HCT116 (cell line): ENCODE measurements around the gene DHRS7B. TPM values are rescaled to one million over a fixed set of nuclear protein-coding genes. Genes with fewer than 3 reads are reported as not detected.

Source experiments
- ATAC-seq: fragments of 200-7000 bp; cut with Tn5 transposase; 2 replicates; pipeline ENCODE4 v1.9.1; 2020; ENCODE audit warnings: mild to moderate bottlenecking, moderate library complexity
- BruUV-seq: library from RNA; stranded (reverse); fragments of 400-500 nt; replicated peaks from 2 replicates; lab custom pipeline; 2021; lab: Mats Ljungman, UMichigan
- CTCF ChIA-PET: fragments of 300-600 bp; sonication (Branson Sonifier 250); formaldehyde crosslinking; loops from one replicate; lab custom pipeline; 2021; ENCODE audit warnings: antibody characterized with exemption; lab: Charles Lee
- POLR2A ChIA-PET: fragments of 300-600, 350-600 bp; sonication (Branson Sonifier 250); formaldehyde crosslinking; loops from one replicate; lab custom pipeline; 2021; ENCODE audit warnings: antibody characterized with exemption; lab: Charles Lee
- RAD21 ChIA-PET, 2 experiments: fragments of 300-600 bp; sonication (Branson Sonifier 250); formaldehyde crosslinking; loops; one replicate each; lab custom pipeline; 2023; ENCODE audit warnings: low total read pairs in 2 of 2; ENCODE audit not compliant: uncharacterized antibody in 2 of 2, unreplicated experiment in 2 of 2, low non-redundant PET in 1 of 2; lab: Charles Lee
- DNase-seq: peaks from one replicate; pipeline ENCODE4 v3.0.0-alpha.2; 2010; ENCODE audit warnings: low read depth, low spot score
- H2AFZ ChIP-seq: fragments of 200-600 bp; shearing (Covaris generic), sonication (generic); 2 replicates; pipeline ENCODE4 v1.6.1; 2017; ENCODE audit warnings: low read depth, mixed run types, mixed read lengths, antibody characterized with exemption, low read length; ENCODE audit not compliant: poor library complexity, severe bottlenecking
- H3K27ac ChIP-seq: 2 replicates; pipeline ENCODE4 v1.5.1; 2012; ENCODE audit warnings: low read depth, low read length
- H3K27me3 ChIP-seq: fragments of 200-600 bp; sonication (generic); 2 replicates; pipeline ENCODE4 v1.6.1; 2016; ENCODE audit warnings: mixed run types, low read length, mixed read lengths; ENCODE audit not compliant: insufficient read depth
- H3K36me3 ChIP-seq, 2 experiments: fragments of 200-500 bp in 1 of 2; fragments of 200-600 bp in 1 of 2; sonication (Bioruptor generic) in 1 of 2; sonication (generic) in 1 of 2; 2 replicates each; pipeline versions ENCODE4 v1.5.1 to v1.6.1; 2014 to 2016; ENCODE audit warnings: low read length in 2 of 2, inconsistent platforms in 1 of 2, mixed read lengths in 1 of 2, mixed run types in 1 of 2; ENCODE audit not compliant: insufficient read depth in 2 of 2, control insufficient read depth in 1 of 2
- H3K4me1 ChIP-seq, 2 experiments: fragments of 200-600 bp in 1 of 2; sonication (generic) in 1 of 2; 2 replicates each; pipeline versions ENCODE4 v1.5.1 to v1.6.1; 2012 to 2017; ENCODE audit warnings: low read length in 2 of 2, inconsistent platforms in 1 of 2, mild to moderate bottlenecking in 1 of 2, mixed read lengths in 1 of 2, mixed run types in 1 of 2, moderate library complexity in 1 of 2; ENCODE audit not compliant: insufficient read depth in 2 of 2, control insufficient read depth in 1 of 2
- H3K4me2 ChIP-seq: fragments of 200-600 bp; sonication (generic); 2 replicates; pipeline ENCODE4 v1.6.1; 2017; ENCODE audit warnings: mixed run types, low read length, mixed read lengths
- H3K4me3 ChIP-seq, 2 experiments: fragments of 200-600 bp in 1 of 2; sonication (generic) in 1 of 2; replicated peaks in 1 of 2; 2 replicates each; pipeline ENCODE4 v1.5.1; 2011 to 2016; ENCODE audit warnings: low read length in 2 of 2, control low read depth in 1 of 2, low read depth in 1 of 2, mild to moderate bottlenecking in 1 of 2, mixed read lengths in 1 of 2, mixed run types in 1 of 2
- H3K79me2 ChIP-seq: fragments of 200-600 bp; sonication (generic); 2 replicates; pipeline ENCODE4 v1.6.1; 2017; ENCODE audit warnings: mild to moderate bottlenecking, mixed run types, low read length, moderate library complexity, mixed read lengths; ENCODE audit not compliant: insufficient read depth
- H3K9ac ChIP-seq: fragments of 200-600 bp; sonication (generic); 2 replicates; pipeline ENCODE4 v1.6.1; 2016; ENCODE audit warnings: low read length, mixed read lengths
- H3K9me2 ChIP-seq: fragments of 200-600 bp; sonication (generic), shearing (Covaris generic); 2 replicates; pipeline ENCODE4 v1.6.1; 2017; ENCODE audit warnings: mixed run types, mild to moderate bottlenecking, moderate library complexity; ENCODE audit not compliant: insufficient read depth
- H3K9me3 ChIP-seq, 2 experiments: fragments of 200-500 bp in 1 of 2; fragments of 200-600 bp in 1 of 2; sonication (Bioruptor generic) in 1 of 2; sonication (generic) in 1 of 2; 2 replicates each; pipeline ENCODE4 v1.6.1; 2014 to 2017; ENCODE audit warnings: low read length in 2 of 2, mixed read lengths in 2 of 2, inconsistent platforms in 1 of 2, low read depth in 1 of 2, mild to moderate bottlenecking in 1 of 2, mixed run types in 1 of 2, moderate library complexity in 1 of 2; ENCODE audit not compliant: control insufficient read depth in 1 of 2, insufficient read depth in 1 of 2
- H4K20me1 ChIP-seq: fragments of 200-600 bp; sonication (generic), shearing (Covaris generic); 2 replicates; pipeline ENCODE4 v1.6.1; 2017; ENCODE audit warnings: mixed run types, mild to moderate bottlenecking, moderate library complexity; ENCODE audit not compliant: insufficient read depth
- CEBPB ChIP-seq: IDR thresholded peaks from 2 replicates; pipeline ENCODE4 v1.6.1; 2012; ENCODE audit warnings: low read depth
- CTCF ChIP-seq, 3 experiments: fragments of 200-600 bp in 1 of 3; sonication (generic) in 1 of 3; IDR thresholded peaks in 2 of 3; conservative IDR thresholded peaks in 1 of 3; 2 replicates each; pipeline ENCODE4 v1.5.1; 2012 to 2017; ENCODE audit warnings: low read depth in 2 of 3, low read length in 2 of 3, antibody characterized with exemption in 1 of 3, borderline replicate concordance in 1 of 3, control low read depth in 1 of 3, mild to moderate bottlenecking in 1 of 3, mixed read lengths in 1 of 3, mixed run types in 1 of 3, moderate library complexity in 1 of 3; ENCODE audit not compliant: insufficient read depth in 1 of 3
- ELF1 ChIP-seq: IDR thresholded peaks from 2 replicates; pipeline ENCODE4 v1.6.1; 2012; ENCODE audit warnings: low read depth, borderline replicate concordance
- REST ChIP-seq: IDR thresholded peaks from 2 replicates; pipeline ENCODE4 v1.6.1; 2012; ENCODE audit warnings: low read depth
- SP1 ChIP-seq: IDR thresholded peaks from 2 replicates; pipeline ENCODE4 v1.6.1; 2012; ENCODE audit warnings: low read depth
- SRF ChIP-seq: IDR thresholded peaks from 2 replicates; pipeline ENCODE4 v1.6.1; 2012; ENCODE audit warnings: low read depth
- TCF7L2 ChIP-seq: IDR thresholded peaks from 2 replicates; pipeline ENCODE4 v1.7.0; 2011; ENCODE audit warnings: borderline replicate concordance, inconsistent platforms; ENCODE audit not compliant: insufficient read depth, insufficient read length; ENCODE audit errors: extremely low read depth
- ZFX ChIP-seq: fragments of 450-650 bp; IDR thresholded peaks from 2 replicates; pipeline ENCODE4 v1.6.1; 2017
- ZNF274 ChIP-seq: fragments of 200-500 bp; sonication (Bioruptor generic); IDR thresholded peaks from 2 replicates; pipeline ENCODE4 v1.6.1; 2014; ENCODE audit warnings: mild to moderate bottlenecking, low read depth, low read length, inconsistent platforms
- intact Hi-C: fragments of 100-400 bp; cut with micrococcal nuclease; formaldehyde crosslinking; loops from 2 replicates; pipeline ENCODE4 v1.10.0; 2022
- total RNA-seq: library from RNA; stranded (reverse); gene quantifications from one replicate; pipeline ENCODE4 v1.2.1, GENCODE V29; 2021; ENCODE audit not compliant: unreplicated experiment

The DHRS7B gene
- total RNA-seq, 1 experiment from 2014 or later, result 19.6 TPM

GRCh38 chr17:21149621-21150020, 22.9 kb downstream of the DHRS7B start:
- TF ChIP-seq SRF (no peak), CEBPB (no peak), ZNF274 (no peak), TCF7L2 (no peak), ZFX (no peak), CTCF (IDR thresholded peaks at IDR 0.05 in 2 of 3, conservative IDR thresholded peaks at IDR 0.05 in 1 of 3; ENCODE audit: borderline replicate concordance in 1 of 3, insufficient read depth in 1 of 3, low read depth in 2 of 3, low read length in 2 of 3) (no peak), SP1 (no peak), ELF1 (no peak), REST (no peak)
- Histone ChIP-seq H3K4me1 (no peaks in the 10 kb centered on the region), H2AFZ (no peak overlapping the region), H3K27ac (no peak overlapping the region), H3K9me2 (no peaks in the 10 kb centered on the region), H3K36me3 (no peaks in the 10 kb centered on the region), H3K4me3 (no peak overlapping the region), H3K9me3 (peaks cover 0 to 14% of the 10 kb centered on the region in 2 experiments; a peak in 3 of 4 replicates), H4K20me1 (no peaks in the 10 kb centered on the region), H3K27me3 (no peaks in the 10 kb centered on the region), H3K79me2 (no peaks in the 10 kb centered on the region), H3K4me2 (no peak overlapping the region), H3K9ac (no peak overlapping the region)
- intact Hi-C loops, result no loop called here
- no peak for ATAC-seq
- ChIA-PET POLR2A (no interaction called here), CTCF (no interaction called here), RAD21 (no interaction called here)
- no peak for DNase-seq
- no TSS peak for BruUV-seq
